Natural killer cell (primary cell): ENCODE measurements around the gene SUSD1. TPM values are rescaled to one million over a fixed set of nuclear protein-coding genes. Genes with fewer than 3 reads are reported as not detected.

Experiments used
- ATAC-seq, 3 donors: fragments of 150-1000 bp in 2 of 3; fragments of 200-7000 bp in 1 of 3; cut with Tn5 transposase; 1 replicate in 1 of 3; 2 replicates in 2 of 3; pipeline ENCODE4 v1.10.0; 2021; ENCODE audit warnings: mild to moderate bottlenecking in 2 of 3, moderate library complexity in 2 of 3
- DNase-seq, 2 donors: peaks; one replicate each; pipeline versions ENCODE4 v3.0.0 to v3.0.0-alpha.2; 2013 to 2021; ENCODE audit warnings: mixed read lengths in 1 of 2
- H3K27ac ChIP-seq: one replicate; pipeline ENCODE4 v1.5.1; 2013; ENCODE audit warnings: mild to moderate bottlenecking, low read length
- H3K27me3 ChIP-seq: one replicate; pipeline ENCODE4 v1.6.1; 2013; ENCODE audit warnings: low read length; ENCODE audit not compliant: control insufficient read depth, insufficient read depth
- H3K36me3 ChIP-seq: one replicate; pipeline ENCODE4 v1.6.1; 2013; ENCODE audit warnings: low read length; ENCODE audit not compliant: control insufficient read depth, insufficient read depth
- H3K4me1 ChIP-seq: one replicate; pipeline ENCODE4 v1.6.1; 2013; ENCODE audit warnings: low read length; ENCODE audit not compliant: control insufficient read depth, insufficient read depth
- H3K4me3 ChIP-seq: one replicate; pipeline ENCODE4 v1.5.1; 2013; ENCODE audit warnings: low read length
- H3K9me3 ChIP-seq: one replicate; pipeline ENCODE4 v1.6.1; 2013; ENCODE audit warnings: low read length; ENCODE audit not compliant: control insufficient read depth, insufficient read depth
- H3K27ac Mint-ChIP-seq, 2 donors: one replicate each; pipeline ENCODE4 v1.8.0; 2022; ENCODE audit warnings: mild to moderate bottlenecking in 2 of 2, mixed read lengths in 2 of 2, moderate library complexity in 1 of 2
- H3K27me3 Mint-ChIP-seq, 2 donors: one replicate each; pipeline ENCODE4 v1.8.0; 2022; ENCODE audit warnings: low read depth in 2 of 2, mixed read lengths in 2 of 2
- H3K36me3 Mint-ChIP-seq: one replicate; pipeline ENCODE4 v1.8.0; 2022; ENCODE audit warnings: mixed read lengths
- H3K4me1 Mint-ChIP-seq, 2 donors: one replicate each; pipeline ENCODE4 v1.8.0; 2022; ENCODE audit warnings: mixed read lengths in 2 of 2
- H3K4me3 Mint-ChIP-seq: one replicate; pipeline ENCODE4 v1.8.0; 2022; ENCODE audit warnings: mild to moderate bottlenecking, moderate library complexity, mixed read lengths
- H3K9me3 Mint-ChIP-seq, 2 donors: one replicate each; pipeline ENCODE4 v1.8.0; 2022; ENCODE audit warnings: mixed read lengths in 2 of 2
- CTCF ChIP-seq: fragments of 200-600 bp; IDR thresholded peaks from one replicate; pipeline ENCODE4 v1.8.0; 2022; ENCODE audit warnings: antibody characterized with exemption
- WGBS: methylation state at CpG from one replicate; pipeline ENCODE4 v1.1.7; 2013; ENCODE audit warnings: missing lambda C conversion rate; ENCODE audit not compliant: insufficient coverage; 5-methylcytosine and 5-hydroxymethylcytosine counted together
- intact Hi-C: fragments of 100-400 bp; cut with micrococcal nuclease; formaldehyde crosslinking; loops from one replicate; pipeline ENCODE4 v1.14.2; 2022
- total RNA-seq, 4 donors: library from RNA; stranded (reverse); fragments of 120-200 nt in 1 of 4; gene quantifications; one replicate each; pipeline versions ENCODE4 v1.2.3 to v1.2.4, GENCODE V29; 2013 to 2022

The SUSD1 gene
- total RNA-seq, 3 donors from 2014 or later (not counting 1 experiment from before 2014, with no cell fraction given) = 74.1 to 97.4 (median 86.9) TPM

- no peak for TF ChIP-seq CTCF
- Mint-ChIP-seq H3K36me3 (peaks cover 26% of the 10 kb centered on the region), H3K4me3 (no peak overlapping the region), H3K27me3 (no peaks in the 10 kb centered on the region), H3K27ac (no peak overlapping the region), H3K4me1 (peaks cover 15 to 26% of the 10 kb centered on the region in 2 donors), H3K9me3 (peaks cover 0 to 2% of the 10 kb centered on the region in 2 donors)
- intact Hi-C loops = no loop called here
- ATAC-seq = no peak
- Histone ChIP-seq H3K36me3 (peaks cover 8% of the 10 kb centered on the region), H3K27me3 (no peaks in the 10 kb centered on the region), H3K27ac (no peak overlapping the region), H3K4me3 (no peak overlapping the region), H3K9me3 (peaks cover 7% of the 10 kb centered on the region), H3K4me1 (peaks cover 5% of the 10 kb centered on the region)
- WGBS = 92% methylated on average over 11 of the region's 11 CpGs
- DNase-seq = no peak
Observed at GRCh38 chr9:112048924-112049691, 126.0 kb downstream of the SUSD1 start.

- Mint-ChIP-seq H3K4me3 (no peak overlapping the region), H3K9me3 (peaks cover 0 to 2% of the 10 kb centered on the region in 2 donors), H3K36me3 (peaks cover 26% of the 10 kb centered on the region), H3K27me3 (no peaks in the 10 kb centered on the region), H3K27ac (peak overlapping the region; percentile 37 to 38), H3K4me1 (peaks cover 15 to 26% of the 10 kb centered on the region in 2 donors)
- no peak overlapping the region for H3K4me3 ChIP-seq
- no peak for TF ChIP-seq CTCF
- intact Hi-C loops = no loop called here
- H3K27ac ChIP-seq = no peak overlapping the region
- peaks cover 4% of the 10 kb centered on the region for H3K36me3 ChIP-seq
- H3K4me1 ChIP-seq = peaks cover 5% of the 10 kb centered on the region
- H3K9me3 ChIP-seq = peaks cover 7% of the 10 kb centered on the region
- no peaks in the 10 kb centered on the region for H3K27me3 ChIP-seq
- DNase-seq (no peak), ATAC-seq (peak in 2 of 3 donors; percentile 30 to 47)
Observed at GRCh38 chr9:112047538-112048066, 127.5 kb downstream of the SUSD1 start.

GRCh38 chr9:112046181-112046580 lies 128.9 kb downstream of the SUSD1 start:
- no peak overlapping the region for H3K4me3 ChIP-seq
- no peak overlapping the region for H3K27ac Mint-ChIP-seq
- TF ChIP-seq CTCF = no peak
- intact Hi-C loops = no loop called here
- H3K27ac ChIP-seq = no peak overlapping the region
- H3K27me3 Mint-ChIP-seq = no peaks in the 10 kb centered on the region
- peaks cover 3% of the 10 kb centered on the region for H3K36me3 ChIP-seq
- H3K27me3 ChIP-seq = no peaks in the 10 kb centered on the region
- H3K9me3 Mint-ChIP-seq = peaks cover 0 to 2% of the 10 kb centered on the region in 2 donors
- H3K4me3 Mint-ChIP-seq = no peak overlapping the region
- H3K4me1 ChIP-seq = peaks cover 10% of the 10 kb centered on the region
- H3K4me1 Mint-ChIP-seq = peaks cover 25 to 35% of the 10 kb centered on the region in 2 donors
- no peak for DNase-seq
- no peak for ATAC-seq
- H3K36me3 Mint-ChIP-seq = peaks cover 35% of the 10 kb centered on the region
- peaks cover 7% of the 10 kb centered on the region for H3K9me3 ChIP-seq
